Lung (tissue), 12 donors: ENCODE results near the gene HDDC3. TPM values are rescaled to one million over a fixed set of nuclear protein-coding genes. Genes with fewer than 3 reads are reported as not detected.

Experiments used
- ATAC-seq: fragments of 200-7000 bp; cut with Tn5 transposase; one replicate; pipeline ENCODE4 v1.9.1; 2020; ENCODE audit warnings: moderate number of reproducible peaks; ENCODE audit not compliant: insufficient read depth, low FRiP score
- DNase-seq, 3 donors: peaks; one replicate each; pipeline ENCODE4 v3.0.0-alpha.2; 2013 to 2017
- H3K27ac ChIP-seq, 2 donors: one replicate each; pipeline ENCODE4 v1.5.1; 2013; ENCODE audit warnings: mild to moderate bottlenecking in 2 of 2, moderate library complexity in 2 of 2, control low read depth in 1 of 2, inconsistent platforms in 1 of 2, low read depth in 1 of 2, low read length in 1 of 2
- H3K27me3 ChIP-seq, 3 donors: one replicate each; pipeline ENCODE4 v1.5.1; 2013; ENCODE audit warnings: low read length in 2 of 3; ENCODE audit not compliant: control insufficient read depth in 3 of 3, insufficient read depth in 3 of 3
- H3K36me3 ChIP-seq, 4 donors: one replicate each; pipeline ENCODE4 v1.5.1; 2013; ENCODE audit warnings: low read length in 4 of 4, mild to moderate bottlenecking in 1 of 4, moderate library complexity in 1 of 4; ENCODE audit not compliant: control insufficient read depth in 4 of 4, insufficient read depth in 4 of 4
- H3K4me1 ChIP-seq, 5 donors: one replicate each; pipeline ENCODE4 v1.5.1; 2013; ENCODE audit warnings: low read length in 5 of 5, mild to moderate bottlenecking in 2 of 5, moderate library complexity in 1 of 5; ENCODE audit not compliant: control insufficient read depth in 5 of 5, insufficient read depth in 5 of 5
- H3K4me3 ChIP-seq: one replicate; pipeline ENCODE4 v1.5.1; 2013; ENCODE audit warnings: mild to moderate bottlenecking, control low read depth, moderate library complexity
- H3K9ac ChIP-seq, 2 donors: one replicate each; pipeline ENCODE4 v1.5.1; 2013; ENCODE audit warnings: low read length in 2 of 2, control low read depth in 1 of 2; ENCODE audit not compliant: insufficient read depth in 1 of 2
- H3K9me3 ChIP-seq, 4 donors: one replicate each; pipeline ENCODE4 v1.5.1; 2013; ENCODE audit warnings: low read length in 3 of 4, mild to moderate bottlenecking in 1 of 4, moderate library complexity in 1 of 4; ENCODE audit not compliant: control insufficient read depth in 4 of 4, insufficient read depth in 3 of 4
- WGBS, 2 donors: extraction: QIAGEN DNeasy Blood & Tissue Kit; methylation state at CpG; one replicate each; pipeline ENCODE4 v1.1.7; 2013; 5-methylcytosine and 5-hydroxymethylcytosine counted together
- polyA plus RNA-seq, 2 donors: library from polyadenylated mRNA; stranded (reverse); fragments of 200-250 nt; gene quantifications; one replicate each; pipeline ENCODE4 v1.2.1, GENCODE V29; 2013
- total RNA-seq, 2 donors: library from RNA; depleted of rRNA in 1 of 2; stranded (reverse); fragments of >200 nt in 1 of 2; gene quantifications; one replicate each; pipeline ENCODE4 v1.2.1, GENCODE V29; 2014 to 2021
- TF ChIP-seq, protein P1 (sequence below): IDR thresholded peaks from 2 replicates; pipeline ENCODE4 v1.5.1; 2012; ENCODE audit warnings: mild to moderate bottlenecking; ENCODE audit errors: control extremely low read depth, extremely low read depth
- donor health status: control.
- donor health status: control.
- donor health status: Bipolar disorder and iron deficiency.
- donor health status: healthy.
- donor health status: DM: yes; HTN: yes; CAD: no.

The HDDC3 gene
- total and polyA plus RNA-seq, 4 donors = 12.7 to 19.6 (median 16.5) TPM

DNA sequence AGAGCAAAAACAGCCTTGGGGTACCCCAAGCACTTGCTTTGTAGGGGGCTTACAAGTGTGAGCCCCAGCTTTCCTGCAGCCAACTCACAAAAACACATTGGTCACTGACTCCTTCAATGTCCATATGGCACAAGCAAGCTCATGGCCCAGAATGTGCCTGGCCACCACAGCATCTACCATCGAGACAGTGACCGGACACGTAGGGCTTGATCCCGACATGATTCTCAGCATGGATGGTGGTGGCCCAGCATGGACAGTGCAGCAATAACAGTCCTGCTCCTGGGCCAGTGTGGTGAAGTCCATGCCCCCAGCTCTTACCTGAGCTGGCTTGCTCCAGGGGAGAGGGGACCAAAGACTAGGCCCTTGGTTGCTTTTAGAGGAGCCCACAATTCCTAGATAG lies 8.7 kb upstream of the HDDC3 start:
- H3K9ac ChIP-seq = no peak overlapping the region
- no peak overlapping the region for H3K27ac ChIP-seq
- no peaks in the 10 kb centered on the region for H3K9me3 ChIP-seq
- no peaks in the 10 kb centered on the region for H3K27me3 ChIP-seq
- H3K4me3 ChIP-seq = no peak overlapping the region
- peaks cover 0 to 8% (median 3%) of the 10 kb centered on the region in 5 donors for H3K4me1 ChIP-seq
- ATAC-seq (no peak), DNase-seq (no peak)
- TF ChIP-seq, protein P1, sequence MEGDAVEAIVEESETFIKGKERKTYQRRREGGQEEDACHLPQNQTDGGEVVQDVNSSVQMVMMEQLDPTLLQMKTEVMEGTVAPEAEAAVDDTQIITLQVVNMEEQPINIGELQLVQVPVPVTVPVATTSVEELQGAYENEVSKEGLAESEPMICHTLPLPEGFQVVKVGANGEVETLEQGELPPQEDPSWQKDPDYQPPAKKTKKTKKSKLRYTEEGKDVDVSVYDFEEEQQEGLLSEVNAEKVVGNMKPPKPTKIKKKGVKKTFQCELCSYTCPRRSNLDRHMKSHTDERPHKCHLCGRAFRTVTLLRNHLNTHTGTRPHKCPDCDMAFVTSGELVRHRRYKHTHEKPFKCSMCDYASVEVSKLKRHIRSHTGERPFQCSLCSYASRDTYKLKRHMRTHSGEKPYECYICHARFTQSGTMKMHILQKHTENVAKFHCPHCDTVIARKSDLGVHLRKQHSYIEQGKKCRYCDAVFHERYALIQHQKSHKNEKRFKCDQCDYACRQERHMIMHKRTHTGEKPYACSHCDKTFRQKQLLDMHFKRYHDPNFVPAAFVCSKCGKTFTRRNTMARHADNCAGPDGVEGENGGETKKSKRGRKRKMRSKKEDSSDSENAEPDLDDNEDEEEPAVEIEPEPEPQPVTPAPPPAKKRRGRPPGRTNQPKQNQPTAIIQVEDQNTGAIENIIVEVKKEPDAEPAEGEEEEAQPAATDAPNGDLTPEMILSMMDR = no peak
- peaks cover 29 to 49% (median 39%) of the 10 kb centered on the region in 4 donors for H3K36me3 ChIP-seq
- 98 to 100% methylated on average over 4 of the region's 4 CpGs for WGBS, 2 donors

DNA sequence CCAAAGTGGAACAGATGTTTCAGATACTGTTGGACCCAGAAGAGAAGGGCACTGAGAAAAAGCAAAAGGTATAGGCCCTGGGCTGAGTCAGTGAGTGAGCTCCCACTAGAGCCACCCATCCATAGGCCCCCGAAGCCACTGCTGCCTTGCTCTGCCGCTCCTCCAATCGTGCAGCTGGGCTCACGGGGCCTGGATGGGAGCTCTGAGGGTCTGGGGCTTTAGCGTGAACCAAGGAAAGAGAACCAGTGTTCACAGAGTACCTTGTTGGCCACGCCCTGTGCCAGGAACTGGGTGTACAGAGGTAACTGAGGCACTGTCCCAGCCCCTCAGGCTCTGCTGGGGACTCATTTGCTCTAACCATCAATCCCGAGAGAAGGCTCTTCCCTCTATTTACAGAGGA lies 7.4 kb upstream of the HDDC3 start:
- TF ChIP-seq, protein P1 = no peak
- WGBS, 2 donors = 80 to 91% methylated on average over 6 to 7 of the region's 7 CpGs
- H3K36me3 ChIP-seq = peaks cover 25 to 44% (median 37%) of the 10 kb centered on the region in 4 donors
- DNase-seq (no peak), ATAC-seq (no peak)
- H3K4me3 ChIP-seq = no peak overlapping the region
- no peak overlapping the region for H3K27ac ChIP-seq
- H3K9me3 ChIP-seq = no peaks in the 10 kb centered on the region
- H3K4me1 ChIP-seq = peaks cover 0 to 14% (median 7%) of the 10 kb centered on the region in 5 donors
- H3K27me3 ChIP-seq = no peaks in the 10 kb centered on the region
- no peak overlapping the region for H3K9ac ChIP-seq

DNA sequence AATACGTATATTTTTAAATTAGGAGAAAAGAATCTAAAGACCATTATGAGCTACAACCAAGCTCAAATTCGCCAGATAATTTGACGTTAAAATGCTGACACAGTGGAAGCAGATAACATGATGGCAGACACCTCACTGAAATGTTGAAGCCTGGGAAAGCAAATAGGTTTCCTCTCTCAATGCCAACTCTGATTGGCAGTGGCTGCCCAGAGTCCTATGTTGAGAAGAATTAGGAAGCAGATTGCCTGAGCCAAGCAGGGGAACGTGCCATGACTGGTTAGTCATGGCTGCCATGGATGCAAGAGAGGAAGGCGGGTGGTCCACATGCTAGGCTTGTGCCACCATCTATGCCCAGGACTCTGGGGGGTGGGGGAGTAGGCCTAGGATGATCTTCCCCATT lies 5.9 kb upstream of the HDDC3 start:
- H3K9me3 ChIP-seq = no peaks in the 10 kb centered on the region
- H3K36me3 ChIP-seq = peaks cover 15 to 41% (median 33%) of the 10 kb centered on the region in 4 donors
- H3K27ac ChIP-seq = no peak overlapping the region
- no peak for ATAC-seq
- H3K4me3 ChIP-seq = no peak overlapping the region
- H3K9ac ChIP-seq = no peak overlapping the region
- TF ChIP-seq, protein P1 = no peak
- H3K4me1 ChIP-seq = peaks cover 0 to 18% (median 7%) of the 10 kb centered on the region in 5 donors
- no peaks in the 10 kb centered on the region for H3K27me3 ChIP-seq
- 92 to 98% methylated on average over 5 of the region's 5 CpGs for WGBS, 2 donors
- DNase-seq = no peak

DNA sequence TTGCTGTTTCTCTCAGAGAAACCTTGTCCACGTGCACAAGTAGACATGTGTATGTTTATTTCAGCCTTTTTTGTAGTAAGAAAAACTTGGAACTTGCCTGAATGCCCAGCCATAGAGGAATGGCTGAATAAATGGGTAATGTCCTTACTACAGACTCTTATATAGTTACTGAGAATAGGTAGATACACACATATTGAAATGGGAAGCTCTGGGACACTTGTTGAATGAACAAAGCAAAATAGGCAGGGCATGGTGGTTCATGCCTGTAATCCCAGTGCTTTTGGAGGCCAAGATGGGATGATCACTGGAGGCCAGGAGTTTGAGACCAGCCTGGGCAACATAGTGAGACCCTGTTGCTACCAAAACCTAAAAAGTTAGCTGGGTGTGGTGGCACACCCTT lies 4.5 kb upstream of the HDDC3 start:
- 91 to 93% methylated on average over 1 of the region's 1 CpG for WGBS, 2 donors
- peaks cover 0 to 26% (median 9%) of the 10 kb centered on the region in 5 donors for H3K4me1 ChIP-seq
- H3K9ac ChIP-seq = peak overlapping the region in 1 of 2 donors; percentile 20
- H3K36me3 ChIP-seq = peaks cover 12 to 32% (median 25%) of the 10 kb centered on the region in 4 donors
- H3K27ac ChIP-seq = no peak overlapping the region
- H3K4me3 ChIP-seq = no peak overlapping the region
- DNase-seq (no peak), ATAC-seq (no peak)
- no peaks in the 10 kb centered on the region for H3K27me3 ChIP-seq
- TF ChIP-seq, protein P1 = no peak
- peaks cover 0 to 2% (median 0%) of the 10 kb centered on the region in 4 donors for H3K9me3 ChIP-seq
